Ovary (tissue), 9 donors: ENCODE measurements around the gene ZNF311. TPM values are rescaled to one million over a fixed set of nuclear protein-coding genes. Genes with fewer than 3 reads are reported as not detected.
"Not testable (repeated sequence)": the region's sequence is repeated elsewhere in the genome, so short reads cannot be mapped to it uniquely, and the experiment has no call there.

Experiments used
- DNase-seq, 5 donors: peaks; one replicate each; pipeline ENCODE4 v3.0.0-alpha.2; 2019 to 2020
- H3K27ac ChIP-seq, 2 donors: fragments of 200-600 bp; one replicate each; pipeline versions ENCODE4 v1.5.1 to v1.8.0; 2019 to 2022
- H3K27me3 ChIP-seq: fragments of 200-600 bp; one replicate; pipeline ENCODE4 v1.8.0; 2022
- H3K36me3 ChIP-seq: fragments of 200-600 bp; sonication (generic); one replicate; pipeline ENCODE4 v1.5.1; 2019
- H3K4me1 ChIP-seq: one replicate; pipeline ENCODE4 v1.8.1; 2013; ENCODE audit warnings: mild to moderate bottlenecking, moderate library complexity; ENCODE audit not compliant: insufficient read depth
- H3K4me3 ChIP-seq: fragments of 200-600 bp; sonication (generic); one replicate; pipeline ENCODE4 v1.5.1; 2017
- H3K9me3 ChIP-seq, 2 donors: fragments of 200-600 bp in 1 of 2; sonication (generic) in 1 of 2; one replicate each; pipeline versions ENCODE4 v1.5.1 to v1.8.1; 2013 to 2019; ENCODE audit warnings: mild to moderate bottlenecking in 1 of 2, moderate library complexity in 1 of 2
- EP300 ChIP-seq: sonication (generic); formaldehyde crosslinking; IDR thresholded peaks from one replicate; pipeline ENCODE4 v1.6.1; 2017; ENCODE audit warnings: antibody characterized with exemption
- POLR2A ChIP-seq: fragments of 450-650 bp; IDR thresholded peaks from one replicate; pipeline ENCODE4 v1.6.1; 2017; ENCODE audit warnings: antibody characterized with exemption, mild to moderate bottlenecking, moderate library complexity
- WGBS, 3 donors: extraction: QIAGEN DNeasy Blood & Tissue Kit in 1 of 3; methylation state at CpG; one replicate each; pipeline versions ENCODE4 v1.1.5 to v1.1.7; 2013 to 2017; 5-methylcytosine and 5-hydroxymethylcytosine counted together
- intact Hi-C, 4 donors: fragments of 100-400 bp; cut with DNase I; formaldehyde crosslinking; loops; one replicate each; pipeline versions ENCODE4 v1.11.0 to v1.15.1; 2022 to 2023
- polyA plus RNA-seq, 2 donors: library from polyadenylated mRNA; stranded (reverse); fragments of 200-250 nt in 1 of 2; fragments of 350-450 nt in 1 of 2; fragmentation: Illumina TruSeq in 1 of 2; extraction: RNeasy Lipid Tissue Mini Kit (QIAGEN cat#74804) in 1 of 2; gene quantifications; one replicate each; pipeline ENCODE4 v1.2.3, GENCODE V29; 2013 to 2014
- total RNA-seq, 7 donors: library from RNA; depleted of rRNA in 2 of 7; stranded (reverse); fragments of >200 nt in 2 of 7; fragmentation: NEBNext Ultra II Directional in 3 of 7; extraction: Animal tissue kit (Norgen Biotek cat#: 25700) in 3 of 7; gene quantifications; one replicate each; pipeline versions ENCODE4 v1.1.0 to v1.2.4, GENCODE V29; 2016 to 2023
- TF ChIP-seq, protein P1 (sequence below), 3 donors: fragments of 450-650 bp in 2 of 3; fragments of 200-600 bp in 1 of 3; IDR thresholded peaks; one replicate each; pipeline versions ENCODE4 v1.5.1 to v1.8.0; 2016 to 2022; ENCODE audit warnings: antibody characterized with exemption in 3 of 3, mild to moderate bottlenecking in 1 of 3
- donor health status: DM: no; HTN: no; CAD: no; lungs with moderate emphysema.
- donor health status: DM: no; HTN: no; CAD: no.
- donor health status: Bipolar disorder and iron deficiency.
- donor health status: DM: yes; HTN: yes; CAD: no.
- donor health status: DM: no; HTN: no; CAD: no.
- donor health status: DM: yes; HTN: yes; CAD: no.

The ZNF311 gene
- total and polyA plus RNA-seq, 9 donors, result 0.34 to 3.3 (median 1.4) TPM

DNA sequence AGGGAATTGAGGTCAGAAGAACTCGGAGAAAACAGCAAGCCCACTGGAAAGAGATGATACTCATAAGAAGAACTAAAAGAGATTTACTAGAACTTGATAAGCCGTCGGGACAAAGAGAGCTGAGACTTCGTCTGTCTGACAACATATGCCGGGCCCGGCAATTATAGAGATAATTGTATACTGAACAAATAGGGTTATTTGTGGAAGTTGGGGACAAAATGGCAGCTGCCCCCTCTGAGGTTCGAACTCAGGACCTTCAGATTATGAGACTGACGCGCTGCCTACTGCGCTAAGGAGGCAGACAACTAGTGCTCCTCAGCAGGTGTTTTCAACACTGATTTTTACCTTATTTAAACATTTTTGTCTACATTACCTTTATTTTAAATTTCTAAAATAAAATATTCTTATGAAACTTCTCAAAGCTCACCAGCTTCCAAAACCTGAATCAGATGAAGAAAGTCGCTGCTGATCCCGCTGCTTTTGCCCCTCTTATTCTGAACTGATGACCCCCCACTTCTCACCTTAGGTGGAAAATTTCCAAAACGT, 52.0 kb downstream of the ZNF311 start:
- no peak for TF ChIP-seq POLR2A
- no peak for TF ChIP-seq EP300
- TF ChIP-seq, protein P1, sequence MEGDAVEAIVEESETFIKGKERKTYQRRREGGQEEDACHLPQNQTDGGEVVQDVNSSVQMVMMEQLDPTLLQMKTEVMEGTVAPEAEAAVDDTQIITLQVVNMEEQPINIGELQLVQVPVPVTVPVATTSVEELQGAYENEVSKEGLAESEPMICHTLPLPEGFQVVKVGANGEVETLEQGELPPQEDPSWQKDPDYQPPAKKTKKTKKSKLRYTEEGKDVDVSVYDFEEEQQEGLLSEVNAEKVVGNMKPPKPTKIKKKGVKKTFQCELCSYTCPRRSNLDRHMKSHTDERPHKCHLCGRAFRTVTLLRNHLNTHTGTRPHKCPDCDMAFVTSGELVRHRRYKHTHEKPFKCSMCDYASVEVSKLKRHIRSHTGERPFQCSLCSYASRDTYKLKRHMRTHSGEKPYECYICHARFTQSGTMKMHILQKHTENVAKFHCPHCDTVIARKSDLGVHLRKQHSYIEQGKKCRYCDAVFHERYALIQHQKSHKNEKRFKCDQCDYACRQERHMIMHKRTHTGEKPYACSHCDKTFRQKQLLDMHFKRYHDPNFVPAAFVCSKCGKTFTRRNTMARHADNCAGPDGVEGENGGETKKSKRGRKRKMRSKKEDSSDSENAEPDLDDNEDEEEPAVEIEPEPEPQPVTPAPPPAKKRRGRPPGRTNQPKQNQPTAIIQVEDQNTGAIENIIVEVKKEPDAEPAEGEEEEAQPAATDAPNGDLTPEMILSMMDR (IDR thresholded peaks at IDR 0.05), result no peak
- DNase-seq, result peak in 3 of 5 donors; percentile 22 to 42 (median 27)
- WGBS, 3 donors, result 10 to 11% (median 10%) methylated on average over 13 of the region's 13 CpGs

GRCh38 chr6:28949656-28950195, 55.4 kb downstream of the ZNF311 start:
- H3K9me3 ChIP-seq, H3K4me1 ChIP-seq, intact Hi-C loops, H3K27ac ChIP-seq, H3K36me3 ChIP-seq, H3K27me3 ChIP-seq, DNase-seq, H3K4me3 ChIP-seq: not testable (repeated sequence)
- WGBS, 3 donors, result 95 to 97% (median 97%) methylated on average over 41 of the region's 41 CpGs

More for the DNA sequence above, 52.0 kb downstream of the ZNF311 start:
- intact Hi-C loops, result no loop called here
- Histone ChIP-seq H3K4me1 (no peaks in the 10 kb centered on the region), H3K9me3 (no peaks in the 10 kb centered on the region), H3K36me3 (no peaks in the 10 kb centered on the region), H3K27ac (no peak overlapping the region), H3K4me3 (peak overlapping the region; percentile 29), H3K27me3 (no peaks in the 10 kb centered on the region)

DNA sequence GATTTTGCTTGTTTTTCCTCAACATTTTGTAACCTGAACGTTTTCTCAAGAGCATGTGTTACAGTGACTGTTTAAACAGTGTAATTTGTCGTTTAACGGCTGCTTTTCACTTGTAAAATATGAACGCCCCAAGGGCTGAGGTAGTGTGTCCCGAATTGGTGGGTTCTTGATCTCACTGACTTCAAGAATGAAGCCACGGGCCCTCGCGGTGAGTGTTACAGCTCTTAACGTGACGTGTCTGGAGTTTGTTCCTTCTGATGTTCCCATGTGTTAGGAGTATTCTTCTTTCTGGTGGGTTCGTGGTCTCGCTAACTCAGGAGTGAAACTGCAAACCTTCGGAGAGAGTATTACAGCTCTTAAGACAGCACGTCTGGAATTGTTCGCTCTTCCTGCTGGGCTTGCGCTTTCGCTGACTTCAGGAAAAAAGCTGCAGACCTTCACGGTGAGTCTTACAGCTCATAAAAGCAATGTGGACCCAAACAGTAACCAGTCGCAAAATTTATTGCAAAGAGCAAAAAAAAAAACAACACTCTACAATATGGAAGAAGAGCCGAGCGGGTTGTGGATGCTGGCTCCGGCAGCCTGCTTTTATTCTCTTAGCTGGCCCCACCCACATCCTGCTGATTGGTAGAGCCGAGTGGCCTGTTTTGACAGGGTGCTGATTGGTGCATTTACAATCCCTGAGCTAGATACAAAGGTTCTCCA, 56.2 kb downstream of the ZNF311 start:
- Histone ChIP-seq H3K4me1 (no peaks in the 10 kb centered on the region), H3K4me3 (no peak overlapping the region), H3K27ac (no peak overlapping the region), H3K27me3 (no peaks in the 10 kb centered on the region), H3K36me3 (no peaks in the 10 kb centered on the region), H3K9me3 (no peaks in the 10 kb centered on the region)
- intact Hi-C loops, result no loop called here
- WGBS, 3 donors, result 82 to 89% (median 87%) methylated on average over 23 of the region's 23 CpGs
- TF ChIP-seq, protein P1 (IDR thresholded peaks at IDR 0.05), result no peak
- TF ChIP-seq POLR2A (no peak), EP300 (no peak)
- no peak for DNase-seq

DNA sequence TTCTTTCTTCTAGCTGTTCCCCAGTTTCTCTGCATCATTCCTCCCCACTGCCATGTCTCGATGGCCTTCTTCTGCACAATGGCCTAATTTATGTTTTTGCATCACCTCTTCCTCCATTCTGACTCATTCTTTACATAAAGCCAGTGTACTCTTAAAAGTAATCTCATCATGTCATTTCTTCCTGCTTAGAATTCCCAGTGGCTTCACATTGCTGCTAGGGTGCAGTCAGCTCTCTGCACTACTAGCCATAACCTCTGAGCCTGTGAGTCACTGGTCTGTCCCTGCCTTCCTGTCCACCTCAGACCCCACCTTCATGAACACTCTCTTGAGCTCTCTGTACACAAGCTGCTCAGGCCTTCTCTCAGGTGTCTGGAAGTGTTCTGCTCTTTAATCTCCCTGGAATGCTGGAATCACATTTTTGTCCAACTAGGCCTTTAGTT, 57.3 kb downstream of the ZNF311 start:
- H3K27ac ChIP-seq, result no peak overlapping the region
- H3K9me3 ChIP-seq, result no peaks in the 10 kb centered on the region
- DNase-seq, result no peak
- H3K4me1 ChIP-seq, result peaks cover 2% of the 10 kb centered on the region
- intact Hi-C loops, result no loop called here
- WGBS, 3 donors, result 81 to 89% (median 88%) methylated on average over 1 of the region's 1 CpG
- H3K4me3 ChIP-seq, result no peak overlapping the region
- TF ChIP-seq POLR2A, result no peak
- TF ChIP-seq EP300, result no peak
- TF ChIP-seq, protein P1 (IDR thresholded peaks at IDR 0.05), result no peak
- no peaks in the 10 kb centered on the region for H3K27me3 ChIP-seq
- no peaks in the 10 kb centered on the region for H3K36me3 ChIP-seq
